Activated B cell treated with CpG ODN at 0.5 μM for 24 hours (primary cell): ENCODE data around the gene HAUS8. TPM values are rescaled to one million over a fixed set of nuclear protein-coding genes. Genes with fewer than 3 reads are reported as not detected.
A peak's percentile ranks its signal among the peaks of the same experiment; 100 is the strongest.

Source experiments
- ATAC-seq: fragments of 200-7000 bp; cut with Tn5 transposase; one replicate; pipeline ENCODE4 v1.10.0; 2021; ENCODE audit warnings: low read depth, mild to moderate bottlenecking, moderate library complexity
- CTCF ChIA-PET: fragments of 350-600 bp; sonication (Branson Sonifier 250); formaldehyde crosslinking; loops from one replicate; lab custom pipeline; 2021; ENCODE audit warnings: antibody characterized with exemption; lab: Charles Lee
- POLR2A ChIA-PET: fragments of 350-600 bp; sonication (Branson Sonifier 250); formaldehyde crosslinking; loops from one replicate; lab custom pipeline; 2021; ENCODE audit warnings: antibody characterized with exemption; lab: Charles Lee
- DNase-seq: peaks from one replicate; pipeline ENCODE4 v3.0.0; 2022
- H3K27ac Mint-ChIP-seq: one replicate; pipeline ENCODE4 v1.8.0; 2020; ENCODE audit warnings: mixed read lengths
- H3K27me3 Mint-ChIP-seq: one replicate; pipeline ENCODE4 v1.8.0; 2021; ENCODE audit warnings: mixed read lengths
- H3K36me3 Mint-ChIP-seq: one replicate; pipeline ENCODE4 v1.8.0; 2021; ENCODE audit warnings: low read depth, mixed read lengths
- H3K4me1 Mint-ChIP-seq: one replicate; pipeline ENCODE4 v1.8.0; 2021; ENCODE audit warnings: mixed read lengths
- H3K4me3 Mint-ChIP-seq: one replicate; pipeline ENCODE4 v1.8.0; 2020; ENCODE audit warnings: mild to moderate bottlenecking, mixed read lengths
- H3K9me3 Mint-ChIP-seq: one replicate; pipeline ENCODE4 v1.8.0; 2020; ENCODE audit warnings: mixed read lengths
- CTCF ChIP-seq: fragments of 200-600 bp; IDR thresholded peaks from one replicate; pipeline ENCODE4 v1.8.0; 2022; ENCODE audit warnings: antibody characterized with exemption, mild to moderate bottlenecking
- intact Hi-C: fragments of 100-400 bp; cut with micrococcal nuclease; formaldehyde crosslinking; loops from one replicate; pipeline ENCODE4 v1.15.1; 2024
- total RNA-seq: library from RNA; stranded (reverse); gene quantifications from 2 replicates; pipeline ENCODE4 v1.2.3, GENCODE V29; 2022

The HAUS8 gene
- total RNA-seq, 1 donor from 2014 or later, result 15.8 TPM

DNA sequence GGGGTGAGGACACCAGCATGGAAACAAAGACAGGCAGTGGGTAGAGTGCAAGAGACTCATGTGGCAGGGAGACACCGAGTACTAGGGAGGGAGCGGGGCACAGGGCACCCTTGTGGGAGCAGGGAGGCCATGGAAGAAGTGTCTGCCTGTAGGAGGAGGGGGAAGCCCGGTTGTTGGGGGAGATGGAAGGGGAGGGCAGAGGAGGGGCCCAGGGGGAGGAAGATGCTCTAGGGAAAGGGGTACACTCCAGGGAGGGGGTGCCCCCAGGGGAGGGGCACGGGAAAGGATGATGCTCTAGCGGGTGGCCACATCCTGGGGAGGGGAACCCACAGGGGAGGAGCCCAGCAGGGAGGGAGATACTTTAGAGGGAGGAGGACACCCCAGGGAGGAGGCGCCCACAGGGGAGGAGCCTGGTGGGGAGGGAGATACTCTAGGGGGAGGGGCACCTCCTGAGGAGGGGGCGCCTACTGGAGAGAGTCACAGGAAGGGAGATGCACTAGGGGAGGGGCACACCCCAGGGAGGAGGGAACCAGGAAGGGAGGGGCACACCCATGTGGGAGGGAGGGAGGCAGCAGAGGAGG, 73.6 kb downstream of the HAUS8 start:
- peaks cover 6% of the 10 kb centered on the region for H3K9me3 Mint-ChIP-seq
- DNase-seq (no peak), ATAC-seq (peak; percentile 69)
- ChIA-PET CTCF (no interaction called here), POLR2A (no interaction called here)
- H3K4me1 Mint-ChIP-seq, result peaks cover 15% of the 10 kb centered on the region
- no peaks in the 10 kb centered on the region for H3K36me3 Mint-ChIP-seq
- intact Hi-C loops, result no loop called here
- H3K27ac Mint-ChIP-seq, result no peak overlapping the region
- TF ChIP-seq CTCF, result no peak
- H3K27me3 Mint-ChIP-seq, result peaks cover 5% of the 10 kb centered on the region
- H3K4me3 Mint-ChIP-seq, result peak overlapping the region; percentile 50

Other genes starting within 250 kb of the HAUS8 start
- gene SIN3B, start 246.1 kb downstream of the HAUS8 start, total RNA-seq, result 63.7 and 73.1 TPM in 2 replicates
- gene F2RL3, start 186.5 kb downstream of the HAUS8 start, total RNA-seq, result 0.58 and 0.83 TPM in 2 replicates
- gene CPAMD8, start 48.6 kb downstream of the HAUS8 start, total RNA-seq, result 1.7 and 1.8 TPM in 2 replicates
- 217 and 239 TPM in 2 replicates for gene MYO9B, start 325 bp upstream of the HAUS8 start, total RNA-seq
- gene USE1, start 139.9 kb upstream of the HAUS8 start, total RNA-seq, result 41.9 and 43.4 TPM in 2 replicates
- 22.4 and 25.8 TPM in 2 replicates for gene OCEL1, start 150.8 kb upstream of the HAUS8 start, total RNA-seq
- gene NR2F6, start 170.5 kb upstream of the HAUS8 start, total RNA-seq, result 4.3 and 4.6 TPM in 2 replicates
- gene USHBP1, start 189.3 kb upstream of the HAUS8 start, total RNA-seq, result 0.42 and 0.44 TPM in 2 replicates
- gene BABAM1, start 192.0 kb upstream of the HAUS8 start, total RNA-seq, result 121 and 135 TPM in 2 replicates
- 7.9 and 9.1 TPM in 2 replicates for gene ANKLE1, start 206.4 kb upstream of the HAUS8 start, total RNA-seq
- 5.4 and 6.6 TPM in 2 replicates for gene ABHD8, start 228.0 kb upstream of the HAUS8 start, total RNA-seq
- gene MRPL34, start 230.4 kb upstream of the HAUS8 start, total RNA-seq, result 38.2 and 46.1 TPM in 2 replicates
- gene DDA1, start 234.1 kb upstream of the HAUS8 start, total RNA-seq, result 31.1 and 31.7 TPM in 2 replicates